Keratinocyte (primary cell): Measurements from ENCODE around the gene LYPD5. TPM values are rescaled to one million over a fixed set of nuclear protein-coding genes. Genes with fewer than 3 reads are reported as not detected.

Experiments
- DNase-seq: peaks from one replicate; pipeline ENCODE4 v3.0.0-alpha.2; 2011; ENCODE audit warnings: low read depth, missing footprints, low spot score
- FAIRE-seq: peaks from 2 replicates; lab custom pipeline; 2011; peaks lifted over from hg19 to GRCh38; lab: Jason Lieb, UNC
- H2AFZ ChIP-seq: 2 replicates; pipeline ENCODE4 v1.6.0; 2012; ENCODE audit warnings: low read length, control low read depth, inconsistent platforms; ENCODE audit not compliant: control insufficient read depth
- H3K27ac ChIP-seq: 2 replicates; pipeline ENCODE4 v1.5.1; 2011; ENCODE audit warnings: low read length; ENCODE audit not compliant: control insufficient read depth, insufficient read depth
- H3K27me3 ChIP-seq: 3 replicates; pipeline ENCODE4 v1.6.0; 2011; ENCODE audit warnings: low read length; ENCODE audit not compliant: control insufficient read depth, insufficient read depth; ENCODE audit errors: extremely low read depth
- H3K36me3 ChIP-seq, 2 experiments: 2 replicates in 1 of 2; 3 replicates in 1 of 2; pipeline ENCODE4 v1.5.1; 2011; ENCODE audit warnings: low read length in 2 of 2, mild to moderate bottlenecking in 1 of 2; ENCODE audit not compliant: control insufficient read depth in 2 of 2, insufficient read depth in 2 of 2; ENCODE audit errors: extremely low read depth in 1 of 2
- H3K4me1 ChIP-seq: 3 replicates; pipeline ENCODE4 v1.5.1; 2011; ENCODE audit warnings: low read length; ENCODE audit not compliant: control insufficient read depth, insufficient read depth; ENCODE audit errors: extremely low read depth
- H3K4me2 ChIP-seq: 3 replicates; pipeline ENCODE4 v1.6.0; 2011; ENCODE audit warnings: low read depth, low read length; ENCODE audit not compliant: control insufficient read depth, insufficient read depth; ENCODE audit errors: extremely low read depth
- H3K4me3 ChIP-seq, 3 experiments: fragments of 200-600 bp in 1 of 3; sonication (generic) in 1 of 3; 2 replicates in 2 of 3; 3 replicates in 1 of 3; pipeline ENCODE4 v1.5.1; 2011 to 2016; ENCODE audit warnings: low read length in 3 of 3, mild to moderate bottlenecking in 3 of 3, control low read depth in 2 of 3, inconsistent platforms in 1 of 3, low read depth in 1 of 3, mixed read lengths in 1 of 3, mixed run types in 1 of 3, moderate library complexity in 1 of 3; ENCODE audit not compliant: control insufficient read depth in 2 of 3, insufficient read depth in 2 of 3; ENCODE audit errors: extremely low read depth in 1 of 3
- H3K79me2 ChIP-seq: 2 replicates; pipeline ENCODE4 v1.6.0; 2012; ENCODE audit warnings: low read length; ENCODE audit not compliant: control insufficient read depth, insufficient read depth
- H3K9ac ChIP-seq: 3 replicates; pipeline ENCODE4 v1.6.0; 2011; ENCODE audit warnings: low read length; ENCODE audit not compliant: control insufficient read depth, insufficient read depth; ENCODE audit errors: extremely low read depth
- H3K9me1 ChIP-seq: 3 replicates; pipeline ENCODE4 v1.6.0; 2011; ENCODE audit warnings: low read length; ENCODE audit not compliant: control insufficient read depth, insufficient read depth; ENCODE audit errors: extremely low read depth
- H3K9me3 ChIP-seq: 2 replicates; pipeline ENCODE4 v1.5.1; 2012; ENCODE audit warnings: low read depth, low read length; ENCODE audit not compliant: control insufficient read depth
- H4K20me1 ChIP-seq: 3 replicates; pipeline ENCODE4 v1.6.0; 2011; ENCODE audit warnings: low read length; ENCODE audit not compliant: control insufficient read depth, insufficient read depth; ENCODE audit errors: extremely low read depth
- CTCF ChIP-seq, 3 experiments: IDR thresholded peaks in 1 of 3; conservative IDR thresholded peaks in 1 of 3; optimal IDR thresholded peaks in 1 of 3; 2 replicates in 2 of 3; 3 replicates in 1 of 3; pipeline versions ENCODE3 to v1.5.1; 2011; ENCODE audit warnings: low read length in 3 of 3, mild to moderate bottlenecking in 3 of 3, moderate library complexity in 2 of 3, control low read depth in 1 of 3, inconsistent platforms in 1 of 3; ENCODE audit not compliant: insufficient read depth in 2 of 3; ENCODE audit errors: extremely low read depth in 1 of 3
- EZH2 ChIP-seq: IDR thresholded peaks from one replicate; pipeline ENCODE4 v1.6.1; 2012; ENCODE audit warnings: inconsistent platforms, mild to moderate bottlenecking, low read length, moderate library complexity
- dilution Hi-C: fragments of 300-500 bp; cut with MboI; formaldehyde crosslinking; loops from one replicate; pipeline ENCODE4 v1.7.0; 2020; ENCODE audit warnings: low sequenced_read_pairs; ENCODE audit not compliant: extremely low pct_ligation_motif_present
- polyA plus RNA-seq, 5 experiments: library from polyadenylated mRNA; depleted of rRNA in 3 of 5; stranded (reverse) in 3 of 5; stranded (forward) in 1 of 5; unstranded in 1 of 5; fragments of >200 nt; gene quantifications; 1 replicate in 1 of 5; 2 replicates in 3 of 5; 3 replicates in 1 of 5; pipeline versions ENCODE4 v1.2.1 to v1.2.3, GENCODE V29; 2011 to 2012; ENCODE audit warnings: missing spikeins in 2 of 5, low read depth in 1 of 5, low replicate concordance in 1 of 5

Gene LYPD5
- polyA plus RNA-seq, 1 donor (not counting 4 experiments of a cell fraction or from before 2014, with no cell fraction given) = 4.2 TPM

GRCh38 chr19:43782311-43782660 lies 20.0 kb downstream of the LYPD5 start:
- Histone ChIP-seq H3K4me3 (peak overlapping the region in 1 of 3 experiments; percentile 8), H3K79me2 (peaks cover 3% of the 10 kb centered on the region), H2AFZ (no peak overlapping the region), H3K9me3 (no peaks in the 10 kb centered on the region), H4K20me1 (no peaks in the 10 kb centered on the region), H3K36me3 (no peaks in the 10 kb centered on the region), H3K27ac (peak overlapping the region; percentile 29), H3K4me1 (peaks cover 63% of the 10 kb centered on the region), H3K4me2 (peak overlapping the region; percentile 59), H3K9me1 (no peaks in the 10 kb centered on the region), H3K9ac (peak overlapping the region; percentile 25), H3K27me3 (no peaks in the 10 kb centered on the region)
- TF ChIP-seq CTCF (optimal IDR thresholded peaks at IDR 0.05 in 1 of 3, IDR thresholded peaks at IDR 0.05 in 1 of 3, conservative IDR thresholded peaks at IDR 0.05 in 1 of 3; ENCODE audit: extremely low read depth in 1 of 3, insufficient read depth in 2 of 3, low read length in 3 of 3) (no peak), EZH2 (no peak)
- no peak for DNase-seq
- dilution Hi-C loops = no loop called here
- FAIRE-seq = no peak

- DNase-seq (no peak), FAIRE-seq (no peak)
- dilution Hi-C loops = no loop called here
- no peaks in the 10 kb centered on the region for H4K20me1 ChIP-seq
- peaks cover 3% of the 10 kb centered on the region for H3K79me2 ChIP-seq
- H3K27ac ChIP-seq = peak overlapping the region; percentile 68
- H3K4me3 ChIP-seq = peak overlapping the region in 1 of 3 experiments; percentile 71
- H3K9me1 ChIP-seq = no peaks in the 10 kb centered on the region
- peak overlapping the region; percentile 65 for H3K4me2 ChIP-seq
- H2AFZ ChIP-seq = no peak overlapping the region
- TF ChIP-seq EZH2 (no peak), CTCF (optimal IDR thresholded peaks at IDR 0.05 in 1 of 3, IDR thresholded peaks at IDR 0.05 in 1 of 3, conservative IDR thresholded peaks at IDR 0.05 in 1 of 3; ENCODE audit: extremely low read depth in 1 of 3, insufficient read depth in 2 of 3, low read length in 3 of 3) (no peak)
- H3K27me3 ChIP-seq = no peaks in the 10 kb centered on the region
- peak overlapping the region; percentile 65 for H3K9ac ChIP-seq
- peaks cover 63% of the 10 kb centered on the region for H3K4me1 ChIP-seq
- no peaks in the 10 kb centered on the region for H3K9me3 ChIP-seq
- H3K36me3 ChIP-seq = no peaks in the 10 kb centered on the region
Measured at GRCh38 chr19:43781630-43782310, 20.5 kb downstream of the LYPD5 start.
